IPS DF 4.7 (cell line): ENCODE data around the gene ENO3.

ENCODE experiments used
- DNase-seq: peaks from one replicate; pipeline ENCODE4 v3.0.0-alpha.2; 2013; ENCODE audit warnings: low spot score; ENCODE audit errors: extremely low read depth

ENO3 gene

GRCh38 chr17:4949321-4950074, 1.4 kb upstream of the ENO3 start:
- no peak for DNase-seq

GRCh38 chr17:4950075-4950745, 709 bp upstream of the ENO3 start:
- no peak for DNase-seq

- no peak for DNase-seq
Observed at GRCh38 chr17:4951486-4951885, 567 bp downstream of the ENO3 start.

- DNase-seq: no peak
Observed at GRCh38 chr17:4953451-4953961, 2.6 kb downstream of the ENO3 start.

GRCh38 chr17:4955091-4955490, 4.2 kb downstream of the ENO3 start:
- DNase-seq: no peak

GRCh38 chr17:4956493-4957061, 5.7 kb downstream of the ENO3 start:
- DNase-seq: no peak

- no peak for DNase-seq
Observed at GRCh38 chr17:4958102-4958501, 7.2 kb downstream of the ENO3 start.

- no peak for DNase-seq
Observed at GRCh38 chr17:4959261-4959965, 8.5 kb downstream of the ENO3 start.

- no peak for DNase-seq
Observed at GRCh38 chr17:4960279-4960922, 9.5 kb downstream of the ENO3 start.

- no peak for DNase-seq
Observed at GRCh38 chr17:4965311-4965986, 14.5 kb downstream of the ENO3 start.

GRCh38 chr17:4966844-4967538, 16.1 kb downstream of the ENO3 start:
- peak; percentile 99 for DNase-seq

- no peak for DNase-seq
Observed at GRCh38 chr17:4967539-4968485, 16.9 kb downstream of the ENO3 start, which contains the start of gene SPAG7. Gene SPAG7 (minus strand): TSS chr17:4967817. CDS start chr17:4967804, 13 bp downstream.

GRCh38 chr17:4968486-4969046, 17.6 kb downstream of the ENO3 start:
- no peak for DNase-seq

- no peak for DNase-seq
Observed at GRCh38 chr17:4969047-4969550, 18.2 kb downstream of the ENO3 start.

GRCh38 chr17:4969551-4970173, 18.7 kb downstream of the ENO3 start:
- DNase-seq: no peak

GRCh38 chr17:4970273-4970672, 19.4 kb downstream of the ENO3 start:
- DNase-seq: no peak

GRCh38 chr17:4971826-4972225, 20.9 kb downstream of the ENO3 start:
- DNase-seq: no peak

- DNase-seq: no peak
Observed at GRCh38 chr17:4972322-4972721, 21.4 kb downstream of the ENO3 start.
